Neural crest cell (in vitro differentiated cells): ENCODE measurements around the gene SDK1. TPM values are rescaled to one million over a fixed set of nuclear protein-coding genes. Genes with fewer than 3 reads are reported as not detected.
A peak's percentile ranks its signal among the peaks of the same experiment; 100 is the strongest.

ENCODE experiments used
- DNase-seq: peaks from one replicate; pipeline ENCODE4 v3.0.0; 2021; ENCODE audit warnings: low read depth, mixed read lengths, low spot score
- H3K27ac Mint-ChIP-seq: one replicate; pipeline ENCODE4 v1.8.0; 2021; ENCODE audit warnings: mild to moderate bottlenecking, mixed read lengths; ENCODE audit not compliant: unreplicated experiment
- H3K27me3 Mint-ChIP-seq: 2 replicates; pipeline ENCODE4 v1.8.0; 2021; ENCODE audit warnings: low read depth, mild to moderate bottlenecking, mixed read lengths
- H3K36me3 Mint-ChIP-seq: 2 replicates; pipeline ENCODE4 v1.8.0; 2021; ENCODE audit warnings: low read depth, mild to moderate bottlenecking, mixed read lengths
- H3K4me1 Mint-ChIP-seq: 2 replicates; pipeline ENCODE4 v1.8.0; 2021; ENCODE audit warnings: mixed read lengths
- H3K4me3 Mint-ChIP-seq: one replicate; pipeline ENCODE4 v1.8.0; 2021; ENCODE audit warnings: mild to moderate bottlenecking, mixed read lengths
- H3K9me3 Mint-ChIP-seq: 2 replicates; pipeline ENCODE4 v1.8.0; 2021; ENCODE audit warnings: mixed read lengths
- total RNA-seq: library from RNA; stranded (reverse); gene quantifications from 2 replicates; pipeline ENCODE4 v1.2.1, GENCODE V29; 2021
- TF ChIP-seq, protein P1 (sequence below): fragments of 200-600 bp; sonication (generic); conservative IDR thresholded peaks from 2 replicates; pipeline ENCODE4 v1.5.0; 2021; ENCODE audit warnings: antibody characterized with exemption, mild to moderate bottlenecking

The SDK1 gene
- total RNA-seq, 1 donor from 2014 or later: 11.6 TPM

- Mint-ChIP-seq H3K9me3 (peaks cover 6% of the 10 kb centered on the region), H3K27ac (no peak overlapping the region), H3K27me3 (no peaks in the 10 kb centered on the region), H3K36me3 (peaks cover 23% of the 10 kb centered on the region), H3K4me3 (no peak overlapping the region), H3K4me1 (peaks cover 20% of the 10 kb centered on the region)
- no peak for DNase-seq
- TF ChIP-seq, protein P1, sequence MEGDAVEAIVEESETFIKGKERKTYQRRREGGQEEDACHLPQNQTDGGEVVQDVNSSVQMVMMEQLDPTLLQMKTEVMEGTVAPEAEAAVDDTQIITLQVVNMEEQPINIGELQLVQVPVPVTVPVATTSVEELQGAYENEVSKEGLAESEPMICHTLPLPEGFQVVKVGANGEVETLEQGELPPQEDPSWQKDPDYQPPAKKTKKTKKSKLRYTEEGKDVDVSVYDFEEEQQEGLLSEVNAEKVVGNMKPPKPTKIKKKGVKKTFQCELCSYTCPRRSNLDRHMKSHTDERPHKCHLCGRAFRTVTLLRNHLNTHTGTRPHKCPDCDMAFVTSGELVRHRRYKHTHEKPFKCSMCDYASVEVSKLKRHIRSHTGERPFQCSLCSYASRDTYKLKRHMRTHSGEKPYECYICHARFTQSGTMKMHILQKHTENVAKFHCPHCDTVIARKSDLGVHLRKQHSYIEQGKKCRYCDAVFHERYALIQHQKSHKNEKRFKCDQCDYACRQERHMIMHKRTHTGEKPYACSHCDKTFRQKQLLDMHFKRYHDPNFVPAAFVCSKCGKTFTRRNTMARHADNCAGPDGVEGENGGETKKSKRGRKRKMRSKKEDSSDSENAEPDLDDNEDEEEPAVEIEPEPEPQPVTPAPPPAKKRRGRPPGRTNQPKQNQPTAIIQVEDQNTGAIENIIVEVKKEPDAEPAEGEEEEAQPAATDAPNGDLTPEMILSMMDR: no peak
Measured at GRCh38 chr7:4024133-4024532, 723.1 kb downstream of the SDK1 start.

GRCh38 chr7:4024806-4025205 lies 723.8 kb downstream of the SDK1 start:
- Mint-ChIP-seq H3K36me3 (peaks cover 16% of the 10 kb centered on the region), H3K9me3 (peaks cover 4% of the 10 kb centered on the region), H3K27me3 (no peaks in the 10 kb centered on the region), H3K4me1 (peaks cover 20% of the 10 kb centered on the region), H3K27ac (peak overlapping the region; percentile 57), H3K4me3 (no peak overlapping the region)
- TF ChIP-seq, protein P1: no peak
- no peak for DNase-seq

- TF ChIP-seq, protein P1: no peak
- peaks cover 3% of the 10 kb centered on the region for H3K9me3 Mint-ChIP-seq
- H3K4me3 Mint-ChIP-seq: no peak overlapping the region
- no peaks in the 10 kb centered on the region for H3K27me3 Mint-ChIP-seq
- peak overlapping the region; percentile 57 for H3K27ac Mint-ChIP-seq
- H3K4me1 Mint-ChIP-seq: peaks cover 20% of the 10 kb centered on the region
- no peak for DNase-seq
- peaks cover 14% of the 10 kb centered on the region for H3K36me3 Mint-ChIP-seq
Measured at GRCh38 chr7:4025210-4025609, 724.2 kb downstream of the SDK1 start.

DNA sequence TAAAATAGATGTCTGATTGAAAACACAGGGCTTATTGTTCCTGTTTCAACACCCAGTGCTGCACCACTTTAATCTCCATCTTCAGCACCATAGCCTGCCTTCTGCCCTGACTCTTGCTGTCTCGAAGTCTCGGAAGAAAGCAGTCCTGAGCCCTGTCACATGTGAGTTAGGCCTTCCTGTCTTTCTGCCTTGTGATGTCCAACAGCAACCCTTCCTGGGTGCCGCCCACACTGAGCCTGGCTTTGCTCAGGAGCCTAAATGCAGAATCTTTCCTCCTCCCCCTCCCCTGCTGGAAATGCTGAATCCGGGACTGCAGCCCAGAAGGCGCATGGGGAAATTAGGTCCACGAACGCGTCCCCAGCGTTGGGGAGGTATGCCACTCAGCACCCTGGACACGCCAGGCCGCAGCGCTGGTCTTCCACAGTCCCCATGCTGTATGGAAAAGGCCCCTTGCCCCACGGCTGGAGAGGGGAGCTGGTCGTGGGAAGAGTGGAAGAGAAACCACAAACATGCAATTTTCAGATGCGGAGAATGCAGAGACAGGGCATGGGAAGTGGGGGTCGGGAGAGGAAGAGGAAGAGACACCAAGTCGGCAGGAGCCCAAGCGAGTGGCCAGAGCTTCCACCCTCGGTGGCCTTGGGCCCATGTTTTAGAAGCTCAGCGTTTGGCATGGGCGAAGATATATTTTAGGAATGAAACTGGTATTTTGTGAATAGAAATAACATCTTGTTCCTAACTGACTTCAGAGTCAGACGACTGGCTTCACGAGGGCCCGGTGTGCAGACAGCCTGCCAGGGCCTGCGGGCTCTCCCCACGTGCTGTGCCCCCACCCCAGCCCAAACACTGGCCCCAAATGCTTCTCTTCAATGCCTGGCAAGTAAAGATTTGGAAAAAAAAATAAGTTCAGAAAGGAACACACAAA lies 724.9 kb downstream of the SDK1 start:
- Mint-ChIP-seq H3K36me3 (peaks cover 7% of the 10 kb centered on the region), H3K4me1 (peaks cover 20% of the 10 kb centered on the region), H3K27ac (no peak overlapping the region), H3K4me3 (no peak overlapping the region), H3K27me3 (no peaks in the 10 kb centered on the region), H3K9me3 (no peaks in the 10 kb centered on the region)
- TF ChIP-seq, protein P1: no peak
- no peak for DNase-seq

DNA sequence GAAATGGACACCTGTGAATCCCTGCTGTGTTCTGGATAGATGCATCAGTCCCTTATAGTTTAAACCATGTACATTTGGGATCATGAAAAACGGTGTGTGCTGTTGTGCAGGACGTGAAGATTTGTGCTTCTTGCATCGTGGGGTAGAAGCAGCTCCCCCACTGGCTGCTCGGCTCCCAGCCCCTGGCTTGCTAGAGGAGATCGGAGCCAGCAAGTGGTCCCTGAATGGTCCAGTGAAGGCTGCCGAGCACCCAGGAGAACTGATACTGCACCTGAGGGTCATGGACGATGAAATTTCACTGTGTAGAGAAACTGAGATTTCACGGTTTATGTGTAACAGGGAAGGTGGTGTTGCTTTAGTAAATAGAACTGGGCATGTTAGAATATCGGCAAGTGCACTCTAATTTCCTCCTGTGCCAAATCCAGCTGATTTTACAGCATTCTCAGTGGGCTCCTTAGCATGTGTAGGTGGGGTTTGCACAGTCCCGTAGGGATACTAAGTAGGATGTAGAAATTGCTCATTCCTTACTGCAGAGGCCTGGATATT lies 726.0 kb downstream of the SDK1 start:
- Mint-ChIP-seq H3K27ac (no peak overlapping the region), H3K27me3 (no peaks in the 10 kb centered on the region), H3K4me3 (no peak overlapping the region), H3K36me3 (peaks cover 6% of the 10 kb centered on the region), H3K9me3 (no peaks in the 10 kb centered on the region), H3K4me1 (peaks cover 20% of the 10 kb centered on the region)
- no peak for DNase-seq
- TF ChIP-seq, protein P1: no peak
